Dedifferentiated amniotic fluid mesenchymal stem cell (primary cell): ENCODE data around the gene TSHZ2.

Experiments
- DNase-seq: peaks from one replicate; pipeline ENCODE4 v3.0.0-alpha.2; 2016; ENCODE audit errors: extremely low spot score

The TSHZ2 gene

GRCh38 chr20:53247468-53248103, 275.4 kb downstream of the TSHZ2 start:
- no peak for DNase-seq

GRCh38 chr20:53250456-53250855, 278.3 kb downstream of the TSHZ2 start:
- no peak for DNase-seq

- no peak for DNase-seq
Measured at GRCh38 chr20:53252002-53252401, 279.8 kb downstream of the TSHZ2 start.

- DNase-seq: no peak
Measured at GRCh38 chr20:53253668-53254067, 281.5 kb downstream of the TSHZ2 start.

GRCh38 chr20:53255102-53255710, 283.0 kb downstream of the TSHZ2 start:
- no peak for DNase-seq

- no peak for DNase-seq
Measured at GRCh38 chr20:53258741-53259140, 286.6 kb downstream of the TSHZ2 start.

- no peak for DNase-seq
Measured at GRCh38 chr20:53260168-53260567, 288.0 kb downstream of the TSHZ2 start.

GRCh38 chr20:53260591-53260990, 288.4 kb downstream of the TSHZ2 start:
- DNase-seq: no peak

- DNase-seq: no peak
Measured at GRCh38 chr20:53262365-53262764, 290.2 kb downstream of the TSHZ2 start.

- no peak for DNase-seq
Measured at GRCh38 chr20:53263554-53264438, 291.6 kb downstream of the TSHZ2 start.

- DNase-seq: no peak
Measured at GRCh38 chr20:53264604-53265003, 292.4 kb downstream of the TSHZ2 start.

- DNase-seq: no peak
Measured at GRCh38 chr20:53265304-53265875, 293.2 kb downstream of the TSHZ2 start.

GRCh38 chr20:53269380-53269779, 297.2 kb downstream of the TSHZ2 start:
- DNase-seq: no peak

- no peak for DNase-seq
Measured at GRCh38 chr20:53270792-53271375, 298.7 kb downstream of the TSHZ2 start.

- DNase-seq: no peak
Measured at GRCh38 chr20:53274365-53274764, 302.2 kb downstream of the TSHZ2 start.

GRCh38 chr20:53274807-53275206, 302.6 kb downstream of the TSHZ2 start:
- DNase-seq: no peak

- DNase-seq: no peak
Measured at GRCh38 chr20:53276143-53276542, 304.0 kb downstream of the TSHZ2 start.

GRCh38 chr20:53278555-53278954, 306.4 kb downstream of the TSHZ2 start:
- no peak for DNase-seq

- DNase-seq: no peak
Measured at GRCh38 chr20:53279735-53280134, 307.6 kb downstream of the TSHZ2 start.

- no peak for DNase-seq
Measured at GRCh38 chr20:53281557-53282117, 309.5 kb downstream of the TSHZ2 start.

- no peak for DNase-seq
Measured at GRCh38 chr20:53282217-53282955, 310.2 kb downstream of the TSHZ2 start.
